ENCODE data around the gene TMEM163. TPM values are rescaled to one million over a fixed set of nuclear protein-coding genes. Genes with fewer than 3 reads are reported as not detected.

Gene TMEM163
- total RNA-seq, 1 experiment from 2014 or later: 0.12 TPM

GRCh38 chr2:134668821-134669220 is 50.0 kb downstream of the TMEM163 start:
- Histone ChIP-seq H3K9me3 (ENCODE audit: control insufficient read depth in 1 of 2, insufficient read depth in 1 of 2, low read depth in 1 of 2, low read length in 2 of 2) (no peaks in the 10 kb centered on the region), H3K4me2 (ENCODE audit: low read length) (no peak overlapping the region), H3K4me1 (ENCODE audit: control insufficient read depth in 1 of 2, insufficient read depth in 2 of 2, low read length in 2 of 2) (no peaks in the 10 kb centered on the region), H3K9ac (ENCODE audit: low read length) (no peak overlapping the region), H3K27ac (ENCODE audit: low read depth, low read length) (no peak overlapping the region), H3K27me3 (ENCODE audit: insufficient read depth, low read length) (peaks cover 45% of the 10 kb centered on the region), H4K20me1 (ENCODE audit: insufficient read depth) (no peaks in the 10 kb centered on the region), H3K36me3 (ENCODE audit: control insufficient read depth in 1 of 2, insufficient read depth in 2 of 2, low read length in 2 of 2) (no peaks in the 10 kb centered on the region), H3K79me2 (ENCODE audit: insufficient read depth, low read length) (no peaks in the 10 kb centered on the region), H3K4me3 (replicated peaks in 1 of 2; ENCODE audit: low read depth in 1 of 2, low read length in 2 of 2) (no peak overlapping the region), H2AFZ (ENCODE audit: low read depth, low read length, poor library complexity, severe bottlenecking) (no peak overlapping the region), H3K9me2 (ENCODE audit: insufficient read depth) (no peaks in the 10 kb centered on the region)
- BruUV-seq (replicated peaks): no TSS peak
- CTCF ChIA-PET: no interaction called here
- POLR2A ChIA-PET: no interaction called here
- DNase-seq (ENCODE audit: low read depth, low spot score) (no peak), ATAC-seq (no peak)
- RAD21 ChIA-PET (ENCODE audit: low non-redundant PET in 1 of 2, low total read pairs in 2 of 2, uncharacterized antibody in 2 of 2, unreplicated experiment in 2 of 2): no interaction called here
- TF ChIP-seq ZFX (IDR thresholded peaks at IDR 0.05) (no peak), JUND (IDR thresholded peaks at IDR 0.05) (no peak), ZNF274 (IDR thresholded peaks at IDR 0.05; ENCODE audit: low read depth, low read length) (no peak), CEBPB (IDR thresholded peaks at IDR 0.05; ENCODE audit: low read depth) (no peak), RAD21 (IDR thresholded peaks at IDR 0.05; ENCODE audit: low read depth) (no peak), YY1 (IDR thresholded peaks at IDR 0.05; ENCODE audit: extremely low read depth, insufficient replicate concordance, low read depth, low read length) (no peak), FOSL1 (IDR thresholded peaks at IDR 0.05; ENCODE audit: low read depth) (no peak), REST (IDR thresholded peaks at IDR 0.05; ENCODE audit: low read depth) (no peak), CTCF (IDR thresholded peaks at IDR 0.05 in 2 of 3, conservative IDR thresholded peaks at IDR 0.05 in 1 of 3; ENCODE audit: borderline replicate concordance in 1 of 3, insufficient read depth in 1 of 3, low read depth in 2 of 3, low read length in 2 of 3) (no peak)
- intact Hi-C loops (cut with micrococcal nuclease): no loop called here

All from HCT116 (cell line).